Measurements from ENCODE around the gene A2ML1. TPM values are rescaled to one million over a fixed set of nuclear protein-coding genes. Genes with fewer than 3 reads are reported as not detected.
"Not testable (repeated sequence)": the region's sequence is repeated elsewhere in the genome, so short reads cannot be mapped to it uniquely, and the experiment has no call there.

The A2ML1 gene
- total RNA-seq, 1 donor from 2014 or later, result not detected

GRCh38 chr12:8796831-8797626 lies 25.4 kb upstream of the A2ML1 start:
- ChIA-PET POLR2A (no interaction called here), CTCF (no interaction called here)
- ATAC-seq (ENCODE audit: low read depth), result no peak
- H3K27me3 Mint-ChIP-seq, result no peaks in the 10 kb centered on the region
- peaks cover 3% of the 10 kb centered on the region for H3K9me3 Mint-ChIP-seq
- TF ChIP-seq CTCF (IDR thresholded peaks at IDR 0.05), result no peak
- no peak overlapping the region for H3K4me3 Mint-ChIP-seq
- no peak overlapping the region for H3K27ac Mint-ChIP-seq
- no peaks in the 10 kb centered on the region for H3K36me3 Mint-ChIP-seq (ENCODE audit: low read depth)
- intact Hi-C loops (cut with micrococcal nuclease), result no loop called here
- DNase-seq, result no peak
- H3K4me1 Mint-ChIP-seq, result no peaks in the 10 kb centered on the region

GRCh38 chr12:8801213-8801612 lies 21.2 kb upstream of the A2ML1 start:
- ATAC-seq (ENCODE audit: low read depth); DNase-seq; H3K27ac Mint-ChIP-seq; H3K4me3 Mint-ChIP-seq; H3K36me3 Mint-ChIP-seq (ENCODE audit: low read depth); intact Hi-C loops (cut with micrococcal nuclease); H3K4me1 Mint-ChIP-seq; H3K9me3 Mint-ChIP-seq; POLR2A ChIA-PET; CTCF ChIA-PET; H3K27me3 Mint-ChIP-seq: not testable (repeated sequence)

GRCh38 chr12:8804833-8805232 lies 17.6 kb upstream of the A2ML1 start:
- H3K36me3 Mint-ChIP-seq (ENCODE audit: low read depth); H3K9me3 Mint-ChIP-seq; DNase-seq; H3K27ac Mint-ChIP-seq; POLR2A ChIA-PET; CTCF ChIA-PET; H3K4me1 Mint-ChIP-seq; H3K4me3 Mint-ChIP-seq; intact Hi-C loops (cut with micrococcal nuclease); ATAC-seq (ENCODE audit: low read depth); H3K27me3 Mint-ChIP-seq: not testable (repeated sequence)

GRCh38 chr12:8805487-8805886 lies 16.9 kb upstream of the A2ML1 start:
- H3K9me3 Mint-ChIP-seq; H3K4me3 Mint-ChIP-seq; DNase-seq; ATAC-seq (ENCODE audit: low read depth); H3K36me3 Mint-ChIP-seq (ENCODE audit: low read depth); intact Hi-C loops (cut with micrococcal nuclease); H3K4me1 Mint-ChIP-seq; H3K27me3 Mint-ChIP-seq; CTCF ChIA-PET; H3K27ac Mint-ChIP-seq; POLR2A ChIA-PET: not testable (repeated sequence)

GRCh38 chr12:8807084-8807483 lies 15.3 kb upstream of the A2ML1 start:
- H3K4me3 Mint-ChIP-seq; H3K9me3 Mint-ChIP-seq; CTCF ChIA-PET; intact Hi-C loops (cut with micrococcal nuclease); H3K36me3 Mint-ChIP-seq (ENCODE audit: low read depth); H3K4me1 Mint-ChIP-seq; DNase-seq; H3K27ac Mint-ChIP-seq; H3K27me3 Mint-ChIP-seq; ATAC-seq (ENCODE audit: low read depth): not testable (repeated sequence)
- POLR2A ChIA-PET, result interaction anchor here (0.6 kb wide), 1 partner anchor 906 kb away, joined by 3 read pairs; no protein-coding TSS in a partner anchor

GRCh38 chr12:8810112-8810511 lies 12.3 kb upstream of the A2ML1 start:
- ATAC-seq (ENCODE audit: low read depth); DNase-seq; H3K9me3 Mint-ChIP-seq; H3K4me3 Mint-ChIP-seq; intact Hi-C loops (cut with micrococcal nuclease); POLR2A ChIA-PET; H3K36me3 Mint-ChIP-seq (ENCODE audit: low read depth); H3K27ac Mint-ChIP-seq; H3K4me1 Mint-ChIP-seq; CTCF ChIA-PET; H3K27me3 Mint-ChIP-seq: not testable (repeated sequence)

- H3K9me3 Mint-ChIP-seq, result no peaks in the 10 kb centered on the region
- H3K4me1 Mint-ChIP-seq, result peaks cover 5% of the 10 kb centered on the region
- no peaks in the 10 kb centered on the region for H3K36me3 Mint-ChIP-seq (ENCODE audit: low read depth)
- intact Hi-C loops (cut with micrococcal nuclease), result no loop called here
- ChIA-PET POLR2A (no interaction called here), CTCF (no interaction called here)
- no peak overlapping the region for H3K4me3 Mint-ChIP-seq
- no peak overlapping the region for H3K27ac Mint-ChIP-seq
- DNase-seq (no peak), ATAC-seq (ENCODE audit: low read depth) (no peak)
- TF ChIP-seq CTCF (IDR thresholded peaks at IDR 0.05), result no peak
- no peaks in the 10 kb centered on the region for H3K27me3 Mint-ChIP-seq
Observed at GRCh38 chr12:8813572-8814357, 8.7 kb upstream of the A2ML1 start.

Measured in activated B cell treated with CpG ODN at 0.5 μM for 24 hours (primary cell).